Thyroid gland (tissue), 4 donors: ENCODE measurements around the gene NOP53.

ENCODE experiments used
- POLR2A ChIP-seq, 2 donors: fragments of 450-650 bp; IDR thresholded peaks; one replicate each; pipeline ENCODE4 v1.6.1; 2017; ENCODE audit warnings: antibody characterized with exemption in 2 of 2, mild to moderate bottlenecking in 2 of 2, moderate library complexity in 1 of 2
- TF ChIP-seq, protein P1 (sequence below), 6 experiments: fragments of 200-600 bp in 3 of 6; fragments of 450-650 bp in 3 of 6; sonication (generic) in 3 of 6; IDR thresholded peaks; one replicate each; pipeline ENCODE4 v1.5.1; 2016 to 2019; ENCODE audit warnings: antibody characterized with exemption in 6 of 6, mild to moderate bottlenecking in 2 of 6, inconsistent platforms in 1 of 6, moderate library complexity in 1 of 6

DNA sequence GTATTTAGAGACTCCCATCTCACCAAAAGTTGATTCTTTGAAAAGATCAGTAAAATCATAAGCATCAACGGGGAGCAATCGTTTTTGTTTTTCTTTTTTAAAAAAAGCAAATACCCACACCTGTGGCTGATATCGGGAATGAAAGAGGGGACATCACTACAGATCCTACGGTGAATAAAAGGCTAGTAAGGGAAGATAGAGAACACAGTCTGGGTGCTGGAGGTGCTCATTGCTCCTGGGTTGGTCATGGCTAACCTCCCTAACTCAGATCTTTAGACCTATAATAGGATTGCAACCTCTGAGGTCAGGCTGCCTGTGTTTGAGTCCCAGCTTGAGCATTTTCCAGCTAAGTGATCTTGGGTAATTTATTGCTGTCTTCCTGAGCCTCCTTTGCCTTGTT is 31.0 kb upstream of the NOP53 start:
- TF ChIP-seq, protein P1, sequence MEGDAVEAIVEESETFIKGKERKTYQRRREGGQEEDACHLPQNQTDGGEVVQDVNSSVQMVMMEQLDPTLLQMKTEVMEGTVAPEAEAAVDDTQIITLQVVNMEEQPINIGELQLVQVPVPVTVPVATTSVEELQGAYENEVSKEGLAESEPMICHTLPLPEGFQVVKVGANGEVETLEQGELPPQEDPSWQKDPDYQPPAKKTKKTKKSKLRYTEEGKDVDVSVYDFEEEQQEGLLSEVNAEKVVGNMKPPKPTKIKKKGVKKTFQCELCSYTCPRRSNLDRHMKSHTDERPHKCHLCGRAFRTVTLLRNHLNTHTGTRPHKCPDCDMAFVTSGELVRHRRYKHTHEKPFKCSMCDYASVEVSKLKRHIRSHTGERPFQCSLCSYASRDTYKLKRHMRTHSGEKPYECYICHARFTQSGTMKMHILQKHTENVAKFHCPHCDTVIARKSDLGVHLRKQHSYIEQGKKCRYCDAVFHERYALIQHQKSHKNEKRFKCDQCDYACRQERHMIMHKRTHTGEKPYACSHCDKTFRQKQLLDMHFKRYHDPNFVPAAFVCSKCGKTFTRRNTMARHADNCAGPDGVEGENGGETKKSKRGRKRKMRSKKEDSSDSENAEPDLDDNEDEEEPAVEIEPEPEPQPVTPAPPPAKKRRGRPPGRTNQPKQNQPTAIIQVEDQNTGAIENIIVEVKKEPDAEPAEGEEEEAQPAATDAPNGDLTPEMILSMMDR (IDR thresholded peaks at IDR 0.05), result no peak
- TF ChIP-seq POLR2A (IDR thresholded peaks at IDR 0.05), result no peak
